ENCODE data around the gene SRMS.

The SRMS gene

DNA sequence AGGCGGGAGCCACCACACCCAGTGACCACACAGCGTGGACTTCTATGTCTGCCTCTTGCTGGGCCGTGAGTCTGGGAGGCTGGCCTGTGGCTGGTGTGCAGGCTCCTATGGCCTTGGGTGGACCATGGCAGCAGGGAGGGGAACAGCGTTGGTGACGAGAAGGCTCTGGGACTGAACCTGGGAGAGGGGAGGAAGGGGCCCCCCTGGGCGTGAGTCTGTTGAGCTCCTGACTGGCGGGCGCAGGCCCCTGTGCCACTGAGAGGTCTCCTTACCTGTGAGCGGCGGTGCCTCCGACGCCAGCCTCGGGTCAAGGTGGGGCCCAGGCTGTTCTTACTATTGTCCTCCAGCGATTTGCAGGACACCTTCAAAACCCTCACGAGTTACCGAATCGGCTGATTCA lies 39.2 kb upstream of the SRMS start:
- DNase-seq (ENCODE audit: extremely low read depth, low read depth) = no peak

DNA sequence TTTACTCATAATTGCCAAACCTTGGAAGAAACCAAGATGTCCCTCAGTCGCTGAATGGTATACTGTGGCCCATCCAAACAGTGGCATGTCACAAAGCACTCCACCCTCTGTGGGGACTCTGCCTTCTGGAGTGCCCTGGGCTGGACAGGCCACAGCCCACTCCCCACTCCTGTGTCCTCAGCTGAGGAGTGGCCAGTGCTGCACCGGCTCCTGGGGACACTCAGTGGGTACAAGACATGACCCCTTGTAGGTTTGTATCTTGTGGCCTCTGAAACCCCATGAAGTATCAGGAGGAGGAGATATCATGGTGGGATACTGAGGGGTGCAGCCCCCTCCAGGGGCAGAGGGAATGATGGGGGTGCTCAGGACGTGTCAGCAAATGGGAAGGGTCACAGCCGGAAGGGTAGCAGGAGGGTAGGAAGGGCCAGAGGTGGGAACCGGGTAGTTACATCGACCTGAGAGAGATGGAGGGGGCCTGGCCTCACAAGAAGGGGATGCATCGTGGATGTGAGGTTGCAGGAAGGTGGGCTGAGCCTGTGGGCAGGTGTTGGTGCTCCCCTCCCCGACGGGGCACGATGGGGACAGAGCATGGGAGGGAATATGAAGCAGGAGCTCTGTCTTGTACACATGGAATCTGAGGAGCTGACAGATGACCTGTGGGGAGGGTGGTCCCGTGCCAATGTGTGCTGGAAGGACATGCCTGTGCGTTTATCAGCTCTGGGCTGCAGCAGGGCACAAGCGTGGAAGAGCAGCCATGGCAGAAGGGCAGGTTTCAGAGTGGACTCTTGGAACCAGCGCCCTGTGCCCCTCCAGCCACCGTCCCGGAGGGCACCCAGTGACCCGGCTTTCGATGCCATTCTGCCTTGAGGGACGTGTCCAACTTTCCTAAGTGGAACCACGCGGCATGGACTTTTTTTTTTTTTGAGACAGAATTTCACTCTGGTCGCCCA lies 38.3 kb upstream of the SRMS start:
- TF ChIP-seq, protein P1, sequence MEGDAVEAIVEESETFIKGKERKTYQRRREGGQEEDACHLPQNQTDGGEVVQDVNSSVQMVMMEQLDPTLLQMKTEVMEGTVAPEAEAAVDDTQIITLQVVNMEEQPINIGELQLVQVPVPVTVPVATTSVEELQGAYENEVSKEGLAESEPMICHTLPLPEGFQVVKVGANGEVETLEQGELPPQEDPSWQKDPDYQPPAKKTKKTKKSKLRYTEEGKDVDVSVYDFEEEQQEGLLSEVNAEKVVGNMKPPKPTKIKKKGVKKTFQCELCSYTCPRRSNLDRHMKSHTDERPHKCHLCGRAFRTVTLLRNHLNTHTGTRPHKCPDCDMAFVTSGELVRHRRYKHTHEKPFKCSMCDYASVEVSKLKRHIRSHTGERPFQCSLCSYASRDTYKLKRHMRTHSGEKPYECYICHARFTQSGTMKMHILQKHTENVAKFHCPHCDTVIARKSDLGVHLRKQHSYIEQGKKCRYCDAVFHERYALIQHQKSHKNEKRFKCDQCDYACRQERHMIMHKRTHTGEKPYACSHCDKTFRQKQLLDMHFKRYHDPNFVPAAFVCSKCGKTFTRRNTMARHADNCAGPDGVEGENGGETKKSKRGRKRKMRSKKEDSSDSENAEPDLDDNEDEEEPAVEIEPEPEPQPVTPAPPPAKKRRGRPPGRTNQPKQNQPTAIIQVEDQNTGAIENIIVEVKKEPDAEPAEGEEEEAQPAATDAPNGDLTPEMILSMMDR (IDR thresholded peaks at IDR 0.05; ENCODE audit: low read depth, low read length, missing control alignments) = no peak
- no peak overlapping the region for H3K4me3 ChIP-seq (replicated peaks; ENCODE audit: low read depth, low read length)

More for the DNA sequence above, 39.2 kb upstream of the SRMS start:
- H3K4me3 ChIP-seq (replicated peaks; ENCODE audit: low read depth, low read length) = no peak overlapping the region
- TF ChIP-seq, protein P1 (IDR thresholded peaks at IDR 0.05; ENCODE audit: low read depth, low read length, missing control alignments) = no peak

DNA sequence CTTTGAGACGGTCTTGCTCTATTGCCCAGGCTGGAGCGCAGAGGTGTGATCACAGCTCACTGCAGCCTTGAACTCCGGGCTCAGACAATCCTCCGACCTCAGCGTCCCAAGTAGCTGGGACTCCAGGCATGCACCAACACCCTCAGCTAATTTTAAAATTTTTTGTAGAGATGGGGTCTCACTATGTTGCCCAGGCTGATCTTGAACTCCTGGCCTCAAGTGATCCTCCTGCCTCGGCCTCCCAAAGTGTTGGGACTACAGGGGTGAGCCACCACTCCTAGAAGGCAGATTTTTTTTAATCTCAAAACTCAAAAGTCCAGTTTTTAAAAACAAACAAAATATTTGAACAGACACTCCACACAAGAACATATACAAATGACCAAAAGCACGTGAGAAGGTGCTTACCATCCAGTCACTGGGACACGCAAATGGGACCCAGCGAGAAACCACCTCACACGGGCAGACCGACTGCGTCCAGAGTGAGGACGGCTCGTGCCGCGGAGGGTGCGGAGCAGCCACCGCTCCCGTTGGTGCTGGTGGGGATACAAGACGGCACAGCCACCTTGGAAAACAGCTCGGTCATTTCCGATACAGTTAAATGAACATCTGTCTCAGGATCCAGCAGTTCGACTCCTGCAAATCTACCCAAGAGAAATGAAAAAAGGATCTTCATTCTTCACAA lies 35.0 kb upstream of the SRMS start:
- no peak overlapping the region for H3K4me3 ChIP-seq (replicated peaks; ENCODE audit: low read depth, low read length)
- TF ChIP-seq, protein P1 (IDR thresholded peaks at IDR 0.05; ENCODE audit: low read depth, low read length, missing control alignments) = no peak
- DNase-seq (ENCODE audit: extremely low read depth, low read depth) = no peak

More for the DNA sequence above, 38.3 kb upstream of the SRMS start:
- DNase-seq (ENCODE audit: extremely low read depth, low read depth) = no peak

DNA sequence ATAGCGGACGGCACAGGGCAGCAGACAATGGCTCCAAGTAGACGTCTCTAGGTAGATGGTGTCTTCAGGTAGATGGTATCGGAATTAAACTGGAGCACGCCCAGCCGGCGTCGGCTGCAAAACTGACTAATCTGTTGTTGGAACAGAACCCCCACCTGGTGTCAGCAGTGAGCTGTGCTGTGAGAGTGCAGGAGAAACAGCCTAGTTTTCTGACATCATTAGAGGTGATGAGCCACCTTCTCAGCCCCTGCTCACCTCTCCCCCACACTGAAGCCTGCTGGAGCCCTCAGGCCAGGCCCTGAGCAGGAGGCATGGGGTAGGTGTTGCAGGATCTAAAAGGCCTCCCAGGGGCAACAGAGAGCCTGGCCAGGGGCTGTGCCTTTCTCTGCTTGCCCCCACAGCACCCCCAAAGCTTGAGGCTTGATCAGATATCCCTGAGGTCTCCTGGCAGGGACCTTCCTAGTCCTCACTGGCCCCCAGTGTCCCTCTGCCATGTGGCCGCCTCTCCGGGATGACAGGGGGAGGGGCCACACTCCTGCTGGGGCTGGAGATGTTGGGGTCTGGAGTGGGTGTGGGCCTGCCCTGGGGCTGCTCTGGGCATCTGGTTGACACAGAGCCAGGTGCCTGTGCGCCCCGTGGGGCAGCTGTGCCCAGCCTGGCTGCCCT lies 33.4 kb upstream of the SRMS start:
- H3K4me3 ChIP-seq (replicated peaks; ENCODE audit: low read depth, low read length) = no peak overlapping the region
- TF ChIP-seq, protein P1 (IDR thresholded peaks at IDR 0.05; ENCODE audit: low read depth, low read length, missing control alignments) = peak; percentile 49
- no peak for DNase-seq (ENCODE audit: extremely low read depth, low read depth)

DNA sequence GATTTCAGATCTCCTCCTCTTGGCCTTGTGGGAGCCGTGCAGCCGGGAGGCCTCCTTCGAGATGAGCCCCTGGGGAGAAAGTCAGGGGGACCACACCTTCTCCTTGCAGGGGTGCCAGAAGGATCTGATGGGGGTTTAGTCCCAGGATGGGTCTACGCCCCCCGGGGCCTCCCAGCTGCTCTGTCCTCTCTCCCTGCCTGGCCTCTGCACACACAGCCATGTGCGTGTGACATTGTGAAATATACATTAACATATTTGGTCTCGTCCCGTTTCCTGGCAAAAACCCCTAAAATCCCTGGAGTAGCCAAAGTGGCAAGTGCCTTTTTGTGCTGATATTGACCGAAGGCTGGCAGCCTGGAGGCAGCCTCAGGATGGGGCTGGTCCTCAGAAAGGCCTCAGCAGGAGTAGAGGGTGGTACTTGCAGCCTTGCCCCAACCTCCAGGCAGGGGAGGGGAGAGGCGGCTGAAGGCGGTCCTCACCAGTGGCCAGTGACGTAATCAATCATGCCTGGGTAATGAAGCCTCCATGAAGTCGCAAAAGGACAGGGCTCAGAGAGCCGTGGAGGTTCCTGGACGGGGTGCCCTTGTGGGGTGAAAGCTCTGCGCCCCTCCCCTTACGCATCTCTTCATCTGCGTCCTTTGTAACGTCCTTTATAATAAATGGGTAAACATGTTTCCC lies 31.6 kb upstream of the SRMS start:
- no peak for DNase-seq (ENCODE audit: extremely low read depth, low read depth)
- TF ChIP-seq, protein P1 (IDR thresholded peaks at IDR 0.05; ENCODE audit: low read depth, low read length, missing control alignments) = no peak
- no peak overlapping the region for H3K4me3 ChIP-seq (replicated peaks; ENCODE audit: low read depth, low read length)

Measured in HFF-Myc (cell line).